ENCODE results near the gene ZDHHC18.

GRCh38 chr1:26844424-26845196 is 18.1 kb downstream of the ZDHHC18 start:
- TF ChIP-seq POLR2A (IDR thresholded peaks at IDR 0.05; ENCODE audit: low read depth, low read length) (no peak), TAF1 (IDR thresholded peaks at IDR 0.05; ENCODE audit: borderline replicate concordance, low read depth, low read length) (no peak)
